Endothelial cell of umbilical vein (primary cell): ENCODE results near the gene SIPA1L3.

Source experiments
- EZH2 ChIP-seq: IDR thresholded peaks from 2 replicates; pipeline ENCODE4 v1.6.1; 2012; ENCODE audit warnings: borderline replicate concordance, low read depth, mild to moderate bottlenecking, moderate library complexity, low read length, inconsistent platforms; ENCODE audit not compliant: severe bottlenecking
- FOS ChIP-seq: IDR thresholded peaks from 2 replicates; pipeline ENCODE4 v1.6.1; 2011; ENCODE audit warnings: mild to moderate bottlenecking, low read length, moderate library complexity, borderline replicate concordance; ENCODE audit not compliant: insufficient read depth
- GATA2 ChIP-seq: IDR thresholded peaks from 2 replicates; pipeline ENCODE4 v1.7.0; 2011; ENCODE audit warnings: low read depth, mild to moderate bottlenecking, moderate library complexity, mixed read lengths, low read length; ENCODE audit not compliant: insufficient read length, insufficient read depth
- JUN ChIP-seq: IDR thresholded peaks from 2 replicates; pipeline ENCODE4 v1.6.1; 2011; ENCODE audit warnings: borderline replicate concordance, low read depth; ENCODE audit not compliant: insufficient read length, insufficient read depth
- POLR2A ChIP-seq: IDR thresholded peaks from 2 replicates; pipeline ENCODE4 v1.6.1; 2012; ENCODE audit warnings: low read depth, mild to moderate bottlenecking, control low read depth, low read length
- POLR2AphosphoS5 ChIP-seq: IDR thresholded peaks from 2 replicates; pipeline ENCODE4 v1.6.1; 2012; ENCODE audit warnings: low read depth, mild to moderate bottlenecking, control low read depth, low read length, moderate library complexity; ENCODE audit not compliant: insufficient read depth
- TF ChIP-seq, protein P1 (sequence below), 2 donors: IDR thresholded peaks; 1 replicate in 1 of 2; 2 replicates in 1 of 2; pipeline ENCODE4 v1.5.1; 2011; ENCODE audit warnings: low read length in 2 of 2, mild to moderate bottlenecking in 2 of 2, moderate library complexity in 2 of 2, control low read depth in 1 of 2, inconsistent platforms in 1 of 2, low read depth in 1 of 2; ENCODE audit not compliant: insufficient read depth in 1 of 2; ENCODE audit errors: extremely low read depth in 1 of 2

- TF ChIP-seq, protein P1, sequence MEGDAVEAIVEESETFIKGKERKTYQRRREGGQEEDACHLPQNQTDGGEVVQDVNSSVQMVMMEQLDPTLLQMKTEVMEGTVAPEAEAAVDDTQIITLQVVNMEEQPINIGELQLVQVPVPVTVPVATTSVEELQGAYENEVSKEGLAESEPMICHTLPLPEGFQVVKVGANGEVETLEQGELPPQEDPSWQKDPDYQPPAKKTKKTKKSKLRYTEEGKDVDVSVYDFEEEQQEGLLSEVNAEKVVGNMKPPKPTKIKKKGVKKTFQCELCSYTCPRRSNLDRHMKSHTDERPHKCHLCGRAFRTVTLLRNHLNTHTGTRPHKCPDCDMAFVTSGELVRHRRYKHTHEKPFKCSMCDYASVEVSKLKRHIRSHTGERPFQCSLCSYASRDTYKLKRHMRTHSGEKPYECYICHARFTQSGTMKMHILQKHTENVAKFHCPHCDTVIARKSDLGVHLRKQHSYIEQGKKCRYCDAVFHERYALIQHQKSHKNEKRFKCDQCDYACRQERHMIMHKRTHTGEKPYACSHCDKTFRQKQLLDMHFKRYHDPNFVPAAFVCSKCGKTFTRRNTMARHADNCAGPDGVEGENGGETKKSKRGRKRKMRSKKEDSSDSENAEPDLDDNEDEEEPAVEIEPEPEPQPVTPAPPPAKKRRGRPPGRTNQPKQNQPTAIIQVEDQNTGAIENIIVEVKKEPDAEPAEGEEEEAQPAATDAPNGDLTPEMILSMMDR (IDR thresholded peaks at IDR 0.05; ENCODE audit: extremely low read depth in 1 of 2, insufficient read depth in 1 of 2, low read depth in 1 of 2, low read length in 2 of 2): no peak
- TF ChIP-seq POLR2A (no peak), GATA2 (no peak), POLR2AphosphoS5 (no peak), JUN (no peak), FOS (no peak), EZH2 (no peak)
Measured at GRCh38 chr19:38035515-38036495, 128.8 kb downstream of the SIPA1L3 start.
